Activated CD4-positive, alpha-beta memory T cell treated with anti-CD3 and anti-CD28 coated beads for 36 hours (primary cell): ENCODE measurements around the gene OR5P2. TPM values are rescaled to one million over a fixed set of nuclear protein-coding genes. Genes with fewer than 3 reads are reported as not detected.
"Not testable (repeated sequence)": the region's sequence is repeated elsewhere in the genome, so short reads cannot be mapped to it uniquely, and the experiment has no call there.

Experiments used
- CTCF ChIA-PET: fragments of 350-600 bp; sonication (Branson Sonifier 250); formaldehyde crosslinking; loops from one replicate; lab custom pipeline; 2021; ENCODE audit warnings: antibody characterized with exemption, inconsistent platforms; lab: Charles Lee
- POLR2A ChIA-PET: fragments of 350-600 bp; sonication (Branson Sonifier 250); formaldehyde crosslinking; loops from one replicate; lab custom pipeline; 2021; ENCODE audit warnings: antibody characterized with exemption; lab: Charles Lee
- DNase-seq: peaks from one replicate; pipeline ENCODE4 v3.0.0-alpha.2; 2020
- H3K27ac Mint-ChIP-seq: one replicate; pipeline ENCODE4 v1.8.0; 2021; ENCODE audit warnings: mixed read lengths
- H3K27me3 Mint-ChIP-seq: one replicate; pipeline ENCODE4 v1.8.0; 2021; ENCODE audit warnings: mixed read lengths
- H3K36me3 Mint-ChIP-seq: one replicate; pipeline ENCODE4 v1.8.0; 2021; ENCODE audit warnings: mixed read lengths
- H3K4me1 Mint-ChIP-seq: one replicate; pipeline ENCODE4 v1.8.0; 2021; ENCODE audit warnings: low read depth, mixed read lengths
- H3K4me3 Mint-ChIP-seq: one replicate; pipeline ENCODE4 v1.8.0; 2021; ENCODE audit warnings: mild to moderate bottlenecking, mixed read lengths
- H3K9me3 Mint-ChIP-seq: one replicate; pipeline ENCODE4 v1.8.0; 2021; ENCODE audit warnings: mixed read lengths
- intact Hi-C: fragments of 100-400 bp; cut with micrococcal nuclease; formaldehyde crosslinking; loops from one replicate; pipeline ENCODE4 v1.15.1; 2023
- total RNA-seq, 2 experiments: library from RNA; stranded (reverse); gene quantifications; one replicate each; pipeline ENCODE4 v1.2.3, GENCODE V29; 2021

The OR5P2 gene
- total RNA-seq = not detected

GRCh38 chr11:7796842-7797241 is at the start of gene OR5P2:
TSS of gene OR5P2 (minus strand) at chr11:7796942. CDS start at chr11:7796942, 0 bp downstream.
- H3K27ac Mint-ChIP-seq = no peak within 1 kb of the TSS
- DNase-seq = no peak
- ChIA-PET CTCF (no interaction called here), POLR2A (no interaction called here)
- no peak within 1 kb of the TSS for H3K4me3 Mint-ChIP-seq
- H3K27me3 Mint-ChIP-seq = peaks cover 10% of the 10 kb centered on the region
- H3K36me3 Mint-ChIP-seq = no peaks in the 10 kb centered on the region
- peaks cover 1% of the 10 kb centered on the region for H3K9me3 Mint-ChIP-seq
- no peaks in the 10 kb centered on the region for H3K4me1 Mint-ChIP-seq
- intact Hi-C loops = no loop called here

- Mint-ChIP-seq H3K9me3 (no peaks in the 10 kb centered on the region), H3K27ac (no peak overlapping the region), H3K36me3 (no peaks in the 10 kb centered on the region), H3K27me3 (peaks cover 11% of the 10 kb centered on the region), H3K4me1 (no peaks in the 10 kb centered on the region), H3K4me3 (no peak overlapping the region)
- CTCF ChIA-PET = no interaction called here
- POLR2A ChIA-PET = no interaction called here
- intact Hi-C loops = no loop called here
- no peak for DNase-seq
Measured at GRCh38 chr11:7846003-7846402, 49.3 kb upstream of the OR5P2 start.

GRCh38 chr11:7844986-7845385 is 48.2 kb upstream of the OR5P2 start:
- no peak overlapping the region for H3K27ac Mint-ChIP-seq
- no peaks in the 10 kb centered on the region for H3K4me1 Mint-ChIP-seq
- H3K4me3 Mint-ChIP-seq = no peak overlapping the region
- no peaks in the 10 kb centered on the region for H3K9me3 Mint-ChIP-seq
- ChIA-PET CTCF (no interaction called here), POLR2A (no interaction called here)
- no peak for DNase-seq
- H3K36me3 Mint-ChIP-seq = no peaks in the 10 kb centered on the region
- intact Hi-C loops = no loop called here
- H3K27me3 Mint-ChIP-seq = peaks cover 11% of the 10 kb centered on the region

- Mint-ChIP-seq H3K4me1 (no peaks in the 10 kb centered on the region), H3K4me3 (no peak overlapping the region), H3K36me3 (no peaks in the 10 kb centered on the region), H3K27me3 (peaks cover 11% of the 10 kb centered on the region), H3K9me3 (no peaks in the 10 kb centered on the region), H3K27ac (no peak overlapping the region)
- ChIA-PET CTCF (no interaction called here), POLR2A (no interaction called here)
- intact Hi-C loops = no loop called here
- DNase-seq = no peak
Measured at GRCh38 chr11:7844521-7844920, 47.8 kb upstream of the OR5P2 start.

- ChIA-PET CTCF (no interaction called here), POLR2A (no interaction called here)
- Mint-ChIP-seq H3K27ac (no peak overlapping the region), H3K27me3 (peaks cover 11% of the 10 kb centered on the region), H3K36me3 (no peaks in the 10 kb centered on the region), H3K9me3 (no peaks in the 10 kb centered on the region), H3K4me3 (no peak overlapping the region), H3K4me1 (no peaks in the 10 kb centered on the region)
- DNase-seq = no peak
- intact Hi-C loops = no loop called here
Measured at GRCh38 chr11:7840578-7840977, 43.8 kb upstream of the OR5P2 start.

GRCh38 chr11:7833527-7833926 is 36.8 kb upstream of the OR5P2 start:
- no peak for DNase-seq
- intact Hi-C loops = no loop called here
- Mint-ChIP-seq H3K4me3 (no peak overlapping the region), H3K27me3 (peaks cover 2% of the 10 kb centered on the region), H3K9me3 (no peaks in the 10 kb centered on the region), H3K36me3 (no peaks in the 10 kb centered on the region), H3K27ac (no peak overlapping the region), H3K4me1 (no peaks in the 10 kb centered on the region)
- ChIA-PET POLR2A (no interaction called here), CTCF (no interaction called here)

GRCh38 chr11:7830740-7831139 is 34.0 kb upstream of the OR5P2 start, which contains the start of gene OR5P3:
TSS of gene OR5P3 (minus strand) at chr11:7830840.
- H3K4me3 Mint-ChIP-seq = no peak within 1 kb of the TSS
- no peak within 1 kb of the TSS for H3K27ac Mint-ChIP-seq
- H3K4me1 Mint-ChIP-seq = no peaks in the 10 kb centered on the region
- peaks cover 3% of the 10 kb centered on the region for H3K27me3 Mint-ChIP-seq
- H3K36me3 Mint-ChIP-seq = no peaks in the 10 kb centered on the region
- no peaks in the 10 kb centered on the region for H3K9me3 Mint-ChIP-seq
- intact Hi-C loops = no loop called here
- DNase-seq = no peak
- ChIA-PET CTCF (no interaction called here), POLR2A (no interaction called here)

GRCh38 chr11:7826324-7826723 is 29.6 kb upstream of the OR5P2 start:
- Mint-ChIP-seq H3K9me3 (no peaks in the 10 kb centered on the region), H3K4me3 (no peak overlapping the region), H3K27ac (no peak overlapping the region), H3K4me1 (no peaks in the 10 kb centered on the region), H3K27me3 (peaks cover 5% of the 10 kb centered on the region), H3K36me3 (no peaks in the 10 kb centered on the region)
- DNase-seq = no peak
- ChIA-PET CTCF (interaction anchor here (0.9 kb wide), 1 partner anchor 28 kb away, joined by 3 read pairs; no protein-coding TSS in a partner anchor), POLR2A (no interaction called here)
- intact Hi-C loops = no loop called here

GRCh38 chr11:7820417-7820816 is 23.7 kb upstream of the OR5P2 start:
- peaks cover 16% of the 10 kb centered on the region for H3K9me3 Mint-ChIP-seq
- H3K27me3 Mint-ChIP-seq, CTCF ChIA-PET, H3K4me3 Mint-ChIP-seq, H3K27ac Mint-ChIP-seq, POLR2A ChIA-PET, H3K36me3 Mint-ChIP-seq, H3K4me1 Mint-ChIP-seq, DNase-seq, intact Hi-C loops: not testable (repeated sequence)

- H3K4me3 Mint-ChIP-seq, H3K4me1 Mint-ChIP-seq, DNase-seq, H3K27ac Mint-ChIP-seq, POLR2A ChIA-PET, CTCF ChIA-PET, H3K27me3 Mint-ChIP-seq, intact Hi-C loops, H3K36me3 Mint-ChIP-seq: not testable (repeated sequence)
- peaks cover 36% of the 10 kb centered on the region for H3K9me3 Mint-ChIP-seq
Measured at GRCh38 chr11:7814897-7815296, 18.2 kb upstream of the OR5P2 start.

- POLR2A ChIA-PET, intact Hi-C loops, CTCF ChIA-PET, H3K27me3 Mint-ChIP-seq, DNase-seq, H3K27ac Mint-ChIP-seq, H3K4me3 Mint-ChIP-seq, H3K36me3 Mint-ChIP-seq, H3K4me1 Mint-ChIP-seq: not testable (repeated sequence)
- H3K9me3 Mint-ChIP-seq = peaks cover 47% of the 10 kb centered on the region
Measured at GRCh38 chr11:7810301-7810700, 13.6 kb upstream of the OR5P2 start.

GRCh38 chr11:7793233-7793632 is 3.5 kb downstream of the OR5P2 start:
- intact Hi-C loops = no loop called here
- no peaks in the 10 kb centered on the region for H3K4me1 Mint-ChIP-seq

GRCh38 chr11:7787239-7787638 is 9.5 kb downstream of the OR5P2 start:
- peaks cover 2% of the 10 kb centered on the region for H3K27me3 Mint-ChIP-seq
- no peak overlapping the region for H3K4me3 Mint-ChIP-seq
- POLR2A ChIA-PET = no interaction called here
- intact Hi-C loops = no loop called here
- H3K9me3 Mint-ChIP-seq = peaks cover 9% of the 10 kb centered on the region
- H3K4me1 Mint-ChIP-seq = no peaks in the 10 kb centered on the region
- DNase-seq = no peak
- H3K36me3 Mint-ChIP-seq = no peaks in the 10 kb centered on the region
- CTCF ChIA-PET = no interaction called here
- no peak overlapping the region for H3K27ac Mint-ChIP-seq

More at GRCh38 chr11:7793233-7793632, 3.5 kb downstream of the OR5P2 start:
- H3K9me3 Mint-ChIP-seq = peaks cover 5% of the 10 kb centered on the region
- H3K27ac Mint-ChIP-seq = no peak overlapping the region
- ChIA-PET CTCF (no interaction called here), POLR2A (no interaction called here)
- no peak for DNase-seq
- H3K36me3 Mint-ChIP-seq = no peaks in the 10 kb centered on the region
- H3K27me3 Mint-ChIP-seq = peaks cover 6% of the 10 kb centered on the region
- no peak overlapping the region for H3K4me3 Mint-ChIP-seq
